OCI-LY1 (cell line): ENCODE measurements around the gene RAF1.

Experiments used
- CTCF ChIP-seq: fragments of 200-600 bp; sonication (generic), shearing (Covaris generic); IDR thresholded peaks from 2 replicates; pipeline ENCODE4 v1.5.1; 2017; ENCODE audit warnings: mild to moderate bottlenecking, antibody characterized with exemption, low read length, moderate library complexity, mixed read lengths
- EZH2 ChIP-seq: fragments of 200-600 bp; sonication (generic), shearing (Covaris generic); IDR thresholded peaks from 2 replicates; pipeline ENCODE4 v1.8.0; 2017; ENCODE audit warnings: borderline replicate concordance, mixed run types, mild to moderate bottlenecking, antibody characterized with exemption, low read length, moderate library complexity, mixed read lengths

- TF ChIP-seq CTCF (no peak), EZH2 (no peak)
Measured at GRCh38 chr3:12583280-12583679, 80.6 kb downstream of the RAF1 start.
